GM12872 (cell line): Measurements from ENCODE around the gene LRRC4C.

Experiments
- TF ChIP-seq, protein P1 (sequence below): IDR thresholded peaks from 3 replicates; pipeline ENCODE4 v1.5.1; 2011; ENCODE audit warnings: low read depth, mild to moderate bottlenecking, low read length, moderate library complexity; ENCODE audit not compliant: insufficient read depth

LRRC4C gene

DNA sequence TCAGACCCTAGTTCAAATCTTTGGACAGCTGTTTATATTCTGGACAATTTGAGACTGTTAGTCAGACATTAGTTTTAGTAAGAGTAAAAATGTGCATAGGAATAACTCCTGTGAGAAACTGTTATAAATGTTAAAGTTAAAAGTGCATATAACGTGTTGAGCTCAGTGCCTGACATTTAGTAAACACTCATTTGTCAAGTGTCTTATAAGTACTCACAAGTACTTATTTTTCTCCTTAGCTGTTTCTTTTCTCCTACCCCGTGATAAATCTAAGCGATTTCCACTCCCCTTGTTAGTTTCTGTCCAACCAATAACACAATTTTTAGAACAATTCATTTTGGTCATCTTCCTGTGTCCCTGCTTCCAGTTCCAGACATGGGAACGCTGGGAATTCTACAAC lies 59.3 kb downstream of the LRRC4C start:
- TF ChIP-seq, protein P1, sequence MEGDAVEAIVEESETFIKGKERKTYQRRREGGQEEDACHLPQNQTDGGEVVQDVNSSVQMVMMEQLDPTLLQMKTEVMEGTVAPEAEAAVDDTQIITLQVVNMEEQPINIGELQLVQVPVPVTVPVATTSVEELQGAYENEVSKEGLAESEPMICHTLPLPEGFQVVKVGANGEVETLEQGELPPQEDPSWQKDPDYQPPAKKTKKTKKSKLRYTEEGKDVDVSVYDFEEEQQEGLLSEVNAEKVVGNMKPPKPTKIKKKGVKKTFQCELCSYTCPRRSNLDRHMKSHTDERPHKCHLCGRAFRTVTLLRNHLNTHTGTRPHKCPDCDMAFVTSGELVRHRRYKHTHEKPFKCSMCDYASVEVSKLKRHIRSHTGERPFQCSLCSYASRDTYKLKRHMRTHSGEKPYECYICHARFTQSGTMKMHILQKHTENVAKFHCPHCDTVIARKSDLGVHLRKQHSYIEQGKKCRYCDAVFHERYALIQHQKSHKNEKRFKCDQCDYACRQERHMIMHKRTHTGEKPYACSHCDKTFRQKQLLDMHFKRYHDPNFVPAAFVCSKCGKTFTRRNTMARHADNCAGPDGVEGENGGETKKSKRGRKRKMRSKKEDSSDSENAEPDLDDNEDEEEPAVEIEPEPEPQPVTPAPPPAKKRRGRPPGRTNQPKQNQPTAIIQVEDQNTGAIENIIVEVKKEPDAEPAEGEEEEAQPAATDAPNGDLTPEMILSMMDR: no peak

DNA sequence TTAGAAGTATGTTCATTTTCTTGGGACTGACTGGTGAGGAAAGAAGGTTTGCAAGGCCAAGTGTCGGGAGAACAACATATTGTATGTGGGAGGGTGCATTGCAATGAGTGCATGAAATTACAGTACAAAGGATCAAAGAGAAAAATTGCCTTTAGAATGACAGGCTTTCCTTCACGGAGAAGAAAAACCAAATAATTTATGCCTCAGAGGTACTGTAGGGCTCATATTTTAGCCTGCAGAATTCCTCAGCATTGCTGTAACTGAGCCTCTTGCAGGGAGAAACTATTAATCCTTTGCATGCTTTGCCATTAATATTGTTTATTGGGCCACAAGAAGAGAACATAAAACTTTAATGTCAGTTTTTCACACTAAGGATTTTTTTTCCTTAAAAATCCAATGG lies 60.1 kb downstream of the LRRC4C start:
- TF ChIP-seq, protein P1: no peak

DNA sequence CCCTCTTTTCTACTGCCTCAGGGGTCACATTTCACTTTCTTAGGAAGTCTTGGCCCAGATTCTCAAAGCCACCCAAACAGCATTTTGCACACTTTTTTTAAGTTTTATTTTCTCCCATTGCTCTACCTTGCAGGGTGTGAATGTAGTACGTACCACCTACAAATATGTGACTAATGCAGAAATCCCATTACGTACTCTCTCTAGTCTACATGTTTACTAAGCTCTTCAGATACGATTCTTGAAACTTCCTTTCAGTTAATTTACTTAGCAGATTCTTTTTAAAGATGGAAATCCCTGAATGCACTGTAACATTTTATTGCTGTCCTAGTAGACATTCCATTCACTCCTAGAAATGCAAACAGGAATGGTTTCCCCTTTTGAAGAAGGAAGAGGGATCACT lies 61.3 kb downstream of the LRRC4C start:
- TF ChIP-seq, protein P1: no peak

DNA sequence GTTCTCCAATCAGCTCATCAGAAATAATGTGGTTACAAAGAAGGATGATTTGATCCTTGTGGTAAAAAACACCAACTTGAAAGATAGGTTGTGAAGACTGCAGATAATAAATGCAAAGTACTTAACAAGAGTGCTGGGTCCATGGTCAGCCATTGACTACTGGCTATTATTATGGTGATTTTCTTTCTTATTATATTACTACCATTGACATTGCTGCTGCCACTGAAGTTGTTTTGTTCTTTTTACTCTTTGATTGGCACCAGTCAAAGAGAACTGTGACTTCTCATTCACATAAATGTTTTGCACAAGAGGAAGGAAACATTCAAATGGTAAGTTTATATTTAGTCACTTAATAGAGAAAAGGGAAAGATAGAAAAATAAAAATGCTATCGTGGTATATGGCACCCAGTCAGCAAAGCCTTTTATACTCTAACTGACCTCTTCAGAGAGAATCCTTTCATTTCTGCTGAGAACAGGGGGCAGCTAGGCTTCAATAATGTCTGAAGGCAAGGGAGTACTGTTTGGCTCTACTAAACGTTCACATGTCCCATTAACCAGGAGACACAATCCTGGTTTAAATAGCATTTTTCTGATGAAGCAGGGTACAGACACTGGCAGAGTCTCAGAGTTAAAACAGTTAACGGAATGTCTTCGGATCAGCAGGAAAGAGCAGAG lies 64.8 kb downstream of the LRRC4C start:
- TF ChIP-seq, protein P1: no peak

DNA sequence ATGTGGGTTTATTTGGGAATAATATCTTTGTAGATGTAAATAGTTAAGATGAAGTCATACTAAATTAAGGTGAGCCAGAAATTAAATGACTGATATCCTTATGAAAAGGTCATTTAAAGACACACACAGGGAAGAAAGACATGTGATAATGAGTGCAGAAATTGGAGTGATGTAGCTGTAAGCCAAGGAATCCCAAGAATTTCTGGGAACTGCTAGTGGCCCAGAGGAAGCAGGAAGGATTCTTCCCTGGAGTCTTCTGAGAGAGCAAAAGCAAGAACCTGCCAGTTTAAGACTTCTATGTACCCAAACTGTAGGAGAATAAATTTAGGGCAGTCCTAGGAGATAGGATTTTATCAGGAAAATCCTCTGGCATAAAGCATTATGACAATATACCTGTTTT lies 66.9 kb downstream of the LRRC4C start:
- TF ChIP-seq, protein P1: no peak

DNA sequence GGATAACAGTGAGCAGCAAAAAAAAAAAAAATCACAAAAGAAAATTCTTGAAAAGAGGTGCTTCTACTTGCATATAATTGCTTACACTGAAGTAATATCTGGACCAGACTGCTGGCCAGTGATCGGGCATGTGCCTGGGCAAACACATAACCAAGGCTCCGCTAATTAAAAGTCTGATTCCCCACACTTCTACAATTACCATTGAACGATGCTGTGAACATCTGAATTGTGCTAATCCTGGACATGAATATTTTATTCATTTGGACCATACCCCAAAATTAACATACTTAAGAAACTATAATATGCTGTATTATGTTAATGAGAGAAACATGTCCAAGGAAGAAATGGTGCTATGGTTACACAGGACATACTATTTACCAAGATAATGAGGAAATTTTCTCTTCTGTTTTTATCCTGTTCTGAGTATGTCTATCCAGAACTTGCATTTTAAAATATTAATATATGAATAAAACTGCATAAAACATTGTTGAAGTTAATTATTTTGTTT lies 69.8 kb downstream of the LRRC4C start:
- TF ChIP-seq, protein P1: no peak

DNA sequence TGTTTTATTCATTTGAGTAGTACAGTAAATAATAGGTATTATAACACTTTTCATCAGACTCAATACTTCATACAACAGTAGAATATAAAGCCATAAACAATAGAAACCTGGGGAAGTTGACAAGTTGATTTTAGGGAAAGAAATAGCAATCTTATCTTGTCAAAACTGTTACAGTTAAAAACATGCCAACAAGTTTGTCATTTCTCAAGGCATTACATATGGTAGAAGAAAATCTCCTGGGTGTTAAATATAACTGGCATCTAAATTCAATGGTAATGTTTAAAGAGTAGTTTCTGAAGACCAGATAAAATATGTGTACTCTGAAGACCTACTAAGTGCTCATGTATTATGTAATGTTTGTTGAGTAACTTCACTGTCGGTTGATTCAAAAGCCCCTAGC lies 75.1 kb downstream of the LRRC4C start:
- TF ChIP-seq, protein P1: no peak

DNA sequence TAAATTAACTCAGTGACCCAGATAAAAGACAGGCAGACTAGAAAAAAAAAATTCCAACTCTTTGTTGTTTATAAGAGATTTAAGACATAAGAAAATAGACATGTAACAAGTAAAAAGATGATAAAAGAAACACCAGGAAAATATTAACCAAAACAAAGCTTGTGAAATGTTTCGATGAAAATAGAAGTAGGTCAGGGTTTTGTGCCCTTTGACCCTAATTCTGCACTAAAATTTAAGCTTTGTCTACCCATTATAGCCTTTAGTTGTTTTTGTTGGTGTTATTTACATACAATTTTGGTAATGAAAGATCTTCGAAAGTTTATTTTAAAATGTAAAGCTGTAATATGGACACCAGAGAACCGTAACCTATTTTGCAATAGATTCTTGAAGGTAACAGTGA lies 75.7 kb downstream of the LRRC4C start:
- TF ChIP-seq, protein P1: no peak
